Keratinocyte (primary cell): ENCODE data around the gene NUP133.

Experiments
- CTCF ChIP-seq, 3 experiments: IDR thresholded peaks in 1 of 3; conservative IDR thresholded peaks in 1 of 3; optimal IDR thresholded peaks in 1 of 3; 2 replicates in 2 of 3; 3 replicates in 1 of 3; pipeline versions ENCODE3 to v1.5.1; 2011; ENCODE audit warnings: low read length in 3 of 3, mild to moderate bottlenecking in 3 of 3, moderate library complexity in 2 of 3, control low read depth in 1 of 3, inconsistent platforms in 1 of 3; ENCODE audit not compliant: insufficient read depth in 2 of 3; ENCODE audit errors: extremely low read depth in 1 of 3
- EZH2 ChIP-seq: IDR thresholded peaks from one replicate; pipeline ENCODE4 v1.6.1; 2012; ENCODE audit warnings: inconsistent platforms, mild to moderate bottlenecking, low read length, moderate library complexity

- no peak for TF ChIP-seq CTCF (optimal IDR thresholded peaks at IDR 0.05 in 1 of 3, IDR thresholded peaks at IDR 0.05 in 1 of 3, conservative IDR thresholded peaks at IDR 0.05 in 1 of 3; ENCODE audit: extremely low read depth in 1 of 3, insufficient read depth in 2 of 3, low read length in 3 of 3)
- peak; percentile 17 for TF ChIP-seq EZH2
These were observed 73.5 kb downstream of the NUP133 start for GRCh38 chr1:229434641-229435051.
